GM12878 (cell line): ENCODE results near the gene MANF. TPM values are rescaled to one million over a fixed set of nuclear protein-coding genes. Genes with fewer than 3 reads are reported as not detected.

Source experiments
- ATAC-seq: fragments of 200-7000 bp; cut with Tn5 transposase; 3 replicates; pipeline ENCODE4 v1.9.1; 2020; ENCODE audit warnings: mild to moderate bottlenecking, moderate library complexity
- BruUV-seq: library from RNA; stranded (reverse); fragments of 400-500 nt; replicated peaks from 2 replicates; lab custom pipeline; 2021; lab: Mats Ljungman, UMichigan
- CTCF ChIA-PET: fragments of 300-600 bp; sonication (Branson Sonifier 250); formaldehyde crosslinking; extraction: SDS; loops from one replicate; lab custom pipeline; 2021; ENCODE audit warnings: inconsistent platforms; lab: Yijun Ruan, JAX
- POLR2A ChIA-PET: fragments of 350-600 bp; formaldehyde crosslinking; extraction: SDS; loops from one replicate; lab custom pipeline; 2021; ENCODE audit warnings: inconsistent platforms; lab: Charles Lee
- RAD21 ChIA-PET: fragments of 300-600 bp; sonication (Branson Sonifier 250); formaldehyde crosslinking; loops from one replicate; lab custom pipeline; 2023; ENCODE audit warnings: antibody characterized with exemption; ENCODE audit not compliant: unreplicated experiment; lab: Charles Lee
- SMC1A ChIA-PET: fragments of 300-600 bp; sonication (Branson Sonifier 250); formaldehyde crosslinking; loops from one replicate; lab custom pipeline; 2023; ENCODE audit not compliant: unreplicated experiment, uncharacterized antibody; lab: Charles Lee
- DNase-seq: peaks from one replicate; pipeline ENCODE4 v3.0.0-alpha.2; 2011; ENCODE audit warnings: low read depth, low spot score
- FAIRE-seq: peaks from 3 replicates; lab custom pipeline; 2011; peaks lifted over from hg19 to GRCh38; lab: Jason Lieb, UNC
- H2AFZ ChIP-seq: 2 replicates; pipeline ENCODE4 v1.6.0; 2011; ENCODE audit warnings: low read depth, low read length, control low read depth; ENCODE audit not compliant: control insufficient read depth
- H3K27ac ChIP-seq: 2 replicates; pipeline ENCODE4 v1.5.1; 2011; ENCODE audit warnings: control low read depth; ENCODE audit not compliant: control insufficient read depth, insufficient read depth
- H3K27me3 ChIP-seq, 2 experiments: replicated peaks in 1 of 2; 2 replicates each; pipeline versions ENCODE4 v1.6.0 to v1.6.1; 2011; ENCODE audit warnings: low read length in 1 of 2; ENCODE audit not compliant: control insufficient read depth in 2 of 2, insufficient read depth in 2 of 2
- H3K36me3 ChIP-seq, 2 experiments: 2 replicates each; pipeline ENCODE4 v1.5.1; 2011; ENCODE audit warnings: low read length in 1 of 2; ENCODE audit not compliant: control insufficient read depth in 2 of 2, insufficient read depth in 2 of 2
- H3K4me1 ChIP-seq: 2 replicates; pipeline ENCODE4 v1.6.1; 2011; ENCODE audit warnings: mild to moderate bottlenecking, low read length, moderate library complexity, mixed read lengths; ENCODE audit not compliant: control insufficient read depth, insufficient read depth
- H3K4me2 ChIP-seq: 2 replicates; pipeline ENCODE4 v1.6.0; 2011; ENCODE audit warnings: control low read depth; ENCODE audit not compliant: control insufficient read depth, insufficient read depth
- H3K4me3 ChIP-seq: fragments of 200-600 bp; sonication (generic); 2 replicates; pipeline ENCODE4 v1.5.1; 2016
- H3K79me2 ChIP-seq: 2 replicates; pipeline ENCODE4 v1.6.0; 2011; ENCODE audit warnings: low read length; ENCODE audit not compliant: control insufficient read depth, insufficient read depth
- H3K9ac ChIP-seq: 2 replicates; pipeline ENCODE4 v1.8.0; 2011; ENCODE audit warnings: low read length, control low read depth, mixed read lengths; ENCODE audit not compliant: control insufficient read depth, insufficient read depth
- H3K9me3 ChIP-seq: replicated peaks from 3 replicates; pipeline ENCODE4 v1.5.1; 2011; ENCODE audit warnings: mild to moderate bottlenecking, low read length; ENCODE audit not compliant: control insufficient read depth, insufficient read depth
- H4K20me1 ChIP-seq: 2 replicates; pipeline ENCODE4 v1.6.0; 2011; ENCODE audit not compliant: control insufficient read depth, insufficient read depth
- CHD2 ChIP-seq: IDR thresholded peaks from 2 replicates; pipeline ENCODE4 v1.6.1; 2011; ENCODE audit warnings: low read depth, low read length, improper control_type of control experiment, borderline replicate concordance
- EP300 ChIP-seq, 2 experiments: fragments of 150-350 bp in 1 of 2; IDR thresholded peaks; 2 replicates each; pipeline ENCODE4 v1.6.1; 2011 to 2012; ENCODE audit warnings: low read depth in 2 of 2, low read length in 2 of 2, borderline replicate concordance in 1 of 2, improper control_type of control experiment in 1 of 2, inconsistent platforms in 1 of 2; ENCODE audit not compliant: control insufficient read depth in 1 of 2
- HDAC6 ChIP-seq: fragments of 200-600 bp; sonication (generic); IDR thresholded peaks from one replicate; pipeline ENCODE4 v1.8.0; 2017; ENCODE audit warnings: antibody characterized with exemption; ENCODE audit not compliant: unreplicated experiment
- MXI1 ChIP-seq: fragments of 150-350 bp; IDR thresholded peaks from 2 replicates; pipeline ENCODE4 v1.6.1; 2011; ENCODE audit warnings: low read depth, mild to moderate bottlenecking, inconsistent platforms, low read length, improper control_type of control experiment
- POLR2AphosphoS2 ChIP-seq: IDR thresholded peaks from 2 replicates; pipeline ENCODE4 v1.6.1; 2011; ENCODE audit warnings: low read depth, mild to moderate bottlenecking, low read length, improper control_type of control experiment, moderate library complexity
- RFX5 ChIP-seq: IDR thresholded peaks from 2 replicates; pipeline ENCODE4 v1.6.1; 2011; ENCODE audit warnings: low read depth, low read length, improper control_type of control experiment
- SMAD1 ChIP-seq: fragments of 450-650 bp; IDR thresholded peaks from 2 replicates; pipeline ENCODE4 v1.6.1; 2018; ENCODE audit warnings: mild to moderate bottlenecking, low read depth; ENCODE audit not compliant: partially characterized antibody
- SRF ChIP-seq, 2 experiments: IDR thresholded peaks; 2 replicates each; pipeline ENCODE4 v1.6.1; 2011; ENCODE audit warnings: low read depth in 2 of 2, low read length in 2 of 2, mild to moderate bottlenecking in 1 of 2, moderate library complexity in 1 of 2
- ZBED1 ChIP-seq: IDR thresholded peaks from 2 replicates; pipeline ENCODE4 v1.6.1; 2016; ENCODE audit warnings: borderline replicate concordance
- WGBS: methylation state at CpG from one replicate; pipeline ENCODE4 v1.1.6; 2016; ENCODE audit warnings: low lambda C conversion rate; ENCODE audit not compliant: insufficient replicate concordance, insufficient coverage; ENCODE audit errors: missing lambda C conversion rate; 5-methylcytosine and 5-hydroxymethylcytosine counted together
- in situ Hi-C: fragments of 300-500 bp; cut with MboI; formaldehyde crosslinking; loops from 9 replicates; pipeline ENCODE4 v1.14.3; 2018; ENCODE audit warnings: mixed read lengths
- intact Hi-C: fragments of 100-400 bp; cut with micrococcal nuclease; formaldehyde crosslinking; loops from one replicate; pipeline ENCODE4 v1.14.2; 2022; ENCODE audit not compliant: unreplicated experiment
- polyA plus RNA-seq, 11 experiments: library from polyadenylated mRNA; depleted of rRNA in 4 of 11; unstranded in 6 of 11; stranded (reverse) in 5 of 11; fragments of >200 nt; fragmentation: Nextera tagmentation in 4 of 11; fragmentation: Illumina TruSeq in 1 of 11; extraction: Ambion mirVana in 4 of 11; extraction: Trizol in 1 of 11; gene quantifications; 1 replicate in 1 of 11; 2 replicates in 10 of 11; pipeline versions ENCODE4 v1.2.1 to v1.2.3, GENCODE V29; 2011 to 2016; ENCODE audit warnings: inconsistent platforms in 2 of 11, missing spikeins in 2 of 11, low read depth in 1 of 11
- total RNA-seq, 4 experiments: library from RNA; depleted of rRNA in 3 of 4; stranded (reverse); fragments of >200 nt in 3 of 4; fragmentation: Illumina TruSeq in 1 of 4; extraction: Trizol in 1 of 4; gene quantifications; 2 replicates each; pipeline versions ENCODE4 v1.2.1 to v1.2.3, GENCODE V29; 2013 to 2021
- TF ChIP-seq, protein P1 (sequence below): fragments of 450-650 bp; formaldehyde crosslinking; IDR thresholded peaks from 2 replicates; pipeline ENCODE4 v1.4.0; 2022; ENCODE audit warnings: mild to moderate bottlenecking, moderate library complexity

The MANF gene
- total and polyA plus RNA-seq, 10 of the 15 experiments (the other 5 are each of a cell fraction or from before 2014, with no cell fraction given): 22.0 to 120 (median 82.9) TPM

DNA sequence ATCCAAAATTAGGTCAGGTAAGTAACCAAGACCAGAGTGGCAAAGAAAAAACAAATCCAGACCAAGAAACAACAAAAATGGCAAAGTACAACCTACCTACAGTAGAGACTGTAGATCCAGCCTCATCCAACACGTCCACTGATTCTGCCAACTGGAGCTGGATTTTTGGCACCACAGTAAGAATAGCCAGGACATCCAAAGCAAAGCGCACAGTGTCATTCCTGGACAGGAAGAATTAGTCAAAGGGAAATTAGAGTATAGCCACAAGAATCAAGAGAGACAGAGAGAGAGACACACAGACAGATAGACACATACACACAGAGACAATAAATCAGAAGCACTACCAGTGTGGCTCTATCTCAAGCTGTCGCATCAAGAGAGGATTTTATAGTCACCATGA lies 37.1 kb downstream of the MANF start:
- FAIRE-seq: no peak
- POLR2A ChIA-PET: no interaction called here
- intact Hi-C loops: no loop called here

More for the DNA sequence above, 37.1 kb downstream of the MANF start:
- Histone ChIP-seq H3K9me3 (no peaks in the 10 kb centered on the region), H3K36me3 (peaks cover 14 to 29% of the 10 kb centered on the region in 2 experiments), H3K9ac (no peak overlapping the region), H3K79me2 (no peaks in the 10 kb centered on the region), H3K4me3 (no peak overlapping the region), H3K4me2 (no peak overlapping the region), H3K4me1 (no peaks in the 10 kb centered on the region), H3K27me3 (no peaks in the 10 kb centered on the region), H4K20me1 (no peaks in the 10 kb centered on the region), H3K27ac (no peak overlapping the region), H2AFZ (no peak overlapping the region)
- in situ Hi-C loops: no loop called here
- ChIA-PET RAD21 (no interaction called here), SMC1A (interaction anchor here (0.6 kb wide), 1 partner anchor 12 kb away, joined by 3 read pairs; no protein-coding TSS in a partner anchor), CTCF (interaction anchor here (0.8 to 4.0 kb wide), 3 partner anchors 10 to 13 kb away, joined by 3 to 15 read pairs (median 4); no protein-coding TSS in a partner anchor)
- ATAC-seq: no peak
- no peak for TF ChIP-seq CHD2
- no peak for TF ChIP-seq SRF (IDR thresholded peaks at IDR 0.05; ENCODE audit: low read depth in 2 of 2, low read length in 2 of 2)
- TF ChIP-seq, protein P1, sequence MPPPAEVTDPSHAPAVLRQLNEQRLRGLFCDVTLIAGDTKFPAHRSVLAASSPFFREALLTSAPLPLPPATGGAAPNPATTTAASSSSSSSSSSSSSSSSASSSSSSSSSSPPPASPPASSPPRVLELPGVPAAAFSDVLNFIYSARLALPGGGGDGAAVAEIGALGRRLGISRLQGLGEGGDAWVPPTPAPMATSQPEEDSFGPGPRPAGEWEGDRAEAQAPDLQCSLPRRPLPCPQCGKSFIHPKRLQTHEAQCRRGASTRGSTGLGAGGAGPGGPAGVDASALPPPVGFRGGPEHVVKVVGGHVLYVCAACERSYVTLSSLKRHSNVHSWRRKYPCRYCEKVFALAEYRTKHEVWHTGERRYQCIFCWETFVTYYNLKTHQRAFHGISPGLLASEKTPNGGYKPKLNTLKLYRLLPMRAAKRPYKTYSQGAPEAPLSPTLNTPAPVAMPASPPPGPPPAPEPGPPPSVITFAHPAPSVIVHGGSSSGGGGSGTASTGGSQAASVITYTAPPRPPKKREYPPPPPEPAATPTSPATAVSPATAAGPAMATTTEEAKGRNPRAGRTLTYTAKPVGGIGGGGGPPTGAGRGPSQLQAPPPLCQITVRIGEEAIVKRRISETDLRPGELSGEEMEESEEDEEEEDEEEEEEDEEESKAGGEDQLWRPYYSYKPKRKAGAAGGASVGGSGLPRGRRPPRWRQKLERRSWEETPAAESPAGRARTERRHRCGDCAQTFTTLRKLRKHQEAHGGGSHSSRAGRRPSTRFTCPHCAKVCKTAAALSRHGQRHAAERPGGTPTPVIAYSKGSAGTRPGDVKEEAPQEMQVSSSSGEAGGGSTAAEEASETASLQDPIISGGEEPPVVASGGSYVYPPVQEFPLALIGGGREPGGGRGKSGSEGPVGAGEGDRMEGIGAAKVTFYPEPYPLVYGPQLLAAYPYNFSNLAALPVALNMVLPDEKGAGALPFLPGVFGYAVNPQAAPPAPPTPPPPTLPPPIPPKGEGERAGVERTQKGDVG (CRISPR knock-in tag): no peak
- no peak for TF ChIP-seq POLR2AphosphoS2
- no peak for TF ChIP-seq SMAD1
- TF ChIP-seq HDAC6: no peak
- TF ChIP-seq MXI1: no peak
- TF ChIP-seq EP300 (IDR thresholded peaks at IDR 0.05; ENCODE audit: borderline replicate concordance in 1 of 2, control insufficient read depth in 1 of 2, low read depth in 2 of 2, low read length in 2 of 2): no peak
- TF ChIP-seq ZBED1: no peak
- no peak for TF ChIP-seq RFX5
- no TSS peak for BruUV-seq
- no peak for DNase-seq
- 99% methylated on average over 3 of the region's 3 CpGs for WGBS
